Hepatocyte (in vitro differentiated cells): ENCODE measurements around the gene CHN1.

Experiments used
- EZH2 ChIP-seq: fragments of 200-600 bp; sonication (generic); IDR thresholded peaks from 2 replicates; pipeline ENCODE4 v1.6.1; 2016; ENCODE audit warnings: antibody characterized with exemption, mild to moderate bottlenecking, borderline replicate concordance
- EZH2phosphoT487 ChIP-seq: fragments of 200-600 bp; sonication (generic); IDR thresholded peaks from one replicate; pipeline ENCODE4 v1.6.1; 2018; ENCODE audit warnings: antibody characterized with exemption, mild to moderate bottlenecking, low read depth, moderate library complexity; ENCODE audit not compliant: unreplicated experiment, severe bottlenecking
- TF ChIP-seq, protein P1 (sequence below): fragments of 200-600 bp; sonication (generic); IDR thresholded peaks from 2 replicates; pipeline ENCODE4 v1.5.1; 2016; ENCODE audit warnings: antibody characterized with exemption, mild to moderate bottlenecking; ENCODE audit not compliant: poor library complexity

DNA sequence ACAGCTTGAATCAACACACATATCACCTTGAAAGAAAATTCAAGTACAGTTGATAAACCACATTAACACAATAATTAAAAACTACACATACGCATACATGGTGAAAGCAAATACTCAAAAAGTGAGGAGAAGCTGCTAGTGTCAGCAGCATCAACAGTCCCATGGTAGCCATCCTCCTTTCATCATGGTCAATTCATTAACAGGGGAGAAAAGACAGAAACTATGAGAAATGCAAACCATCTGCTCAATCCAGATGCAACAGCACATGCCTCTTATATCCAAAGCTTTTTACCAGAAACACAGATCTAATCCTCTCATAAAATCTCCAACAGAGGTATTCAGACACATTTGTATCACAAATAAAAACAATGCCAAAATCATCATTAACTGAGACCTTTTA, 159.0 kb downstream of the CHN1 start:
- TF ChIP-seq EZH2phosphoT487 (no peak), EZH2 (no peak)
- TF ChIP-seq, protein P1, sequence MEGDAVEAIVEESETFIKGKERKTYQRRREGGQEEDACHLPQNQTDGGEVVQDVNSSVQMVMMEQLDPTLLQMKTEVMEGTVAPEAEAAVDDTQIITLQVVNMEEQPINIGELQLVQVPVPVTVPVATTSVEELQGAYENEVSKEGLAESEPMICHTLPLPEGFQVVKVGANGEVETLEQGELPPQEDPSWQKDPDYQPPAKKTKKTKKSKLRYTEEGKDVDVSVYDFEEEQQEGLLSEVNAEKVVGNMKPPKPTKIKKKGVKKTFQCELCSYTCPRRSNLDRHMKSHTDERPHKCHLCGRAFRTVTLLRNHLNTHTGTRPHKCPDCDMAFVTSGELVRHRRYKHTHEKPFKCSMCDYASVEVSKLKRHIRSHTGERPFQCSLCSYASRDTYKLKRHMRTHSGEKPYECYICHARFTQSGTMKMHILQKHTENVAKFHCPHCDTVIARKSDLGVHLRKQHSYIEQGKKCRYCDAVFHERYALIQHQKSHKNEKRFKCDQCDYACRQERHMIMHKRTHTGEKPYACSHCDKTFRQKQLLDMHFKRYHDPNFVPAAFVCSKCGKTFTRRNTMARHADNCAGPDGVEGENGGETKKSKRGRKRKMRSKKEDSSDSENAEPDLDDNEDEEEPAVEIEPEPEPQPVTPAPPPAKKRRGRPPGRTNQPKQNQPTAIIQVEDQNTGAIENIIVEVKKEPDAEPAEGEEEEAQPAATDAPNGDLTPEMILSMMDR, result no peak
